Panc1 (cell line): ENCODE results near the gene RCBTB2.

ENCODE experiments used
- SIN3A ChIP-seq: IDR thresholded peaks from 2 replicates; pipeline ENCODE4 v1.6.1; 2012; ENCODE audit warnings: low read depth, mild to moderate bottlenecking, low read length, moderate library complexity, borderline replicate concordance; ENCODE audit not compliant: insufficient read depth
- TF ChIP-seq, protein P1 (sequence below): fragments of 450-650 bp; IDR thresholded peaks from 2 replicates; pipeline ENCODE4 v1.5.1; 2017; ENCODE audit warnings: mild to moderate bottlenecking
- TF ChIP-seq, protein P2 (sequence below), 2 experiments: IDR thresholded peaks; 2 replicates each; pipeline ENCODE4 v1.6.1; 2011 to 2012; ENCODE audit warnings: low read depth in 2 of 2, control low read depth in 1 of 2, low read length in 1 of 2, mild to moderate bottlenecking in 1 of 2, moderate library complexity in 1 of 2; ENCODE audit not compliant: insufficient read depth in 1 of 2

DNA sequence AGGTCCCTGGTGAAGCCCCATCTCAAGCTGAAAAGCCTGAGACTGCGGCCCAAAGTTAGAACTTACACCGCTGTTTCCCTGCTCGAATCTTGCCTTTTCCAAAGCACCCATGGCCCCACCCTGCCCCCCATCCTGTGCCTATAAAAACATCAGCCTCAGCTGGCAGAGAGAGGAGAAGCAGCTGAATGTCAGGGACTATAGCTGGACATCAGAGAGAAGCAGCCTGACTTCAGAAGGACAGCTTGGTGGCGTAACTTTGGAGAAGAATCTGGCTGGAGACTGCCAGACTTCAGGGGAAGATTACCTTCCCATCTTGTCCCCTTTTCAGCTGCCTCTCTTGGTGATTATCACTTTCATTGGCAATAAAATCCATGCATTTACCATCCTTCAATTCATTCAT, 9.3 kb upstream of the RCBTB2 start:
- TF ChIP-seq, protein P1, sequence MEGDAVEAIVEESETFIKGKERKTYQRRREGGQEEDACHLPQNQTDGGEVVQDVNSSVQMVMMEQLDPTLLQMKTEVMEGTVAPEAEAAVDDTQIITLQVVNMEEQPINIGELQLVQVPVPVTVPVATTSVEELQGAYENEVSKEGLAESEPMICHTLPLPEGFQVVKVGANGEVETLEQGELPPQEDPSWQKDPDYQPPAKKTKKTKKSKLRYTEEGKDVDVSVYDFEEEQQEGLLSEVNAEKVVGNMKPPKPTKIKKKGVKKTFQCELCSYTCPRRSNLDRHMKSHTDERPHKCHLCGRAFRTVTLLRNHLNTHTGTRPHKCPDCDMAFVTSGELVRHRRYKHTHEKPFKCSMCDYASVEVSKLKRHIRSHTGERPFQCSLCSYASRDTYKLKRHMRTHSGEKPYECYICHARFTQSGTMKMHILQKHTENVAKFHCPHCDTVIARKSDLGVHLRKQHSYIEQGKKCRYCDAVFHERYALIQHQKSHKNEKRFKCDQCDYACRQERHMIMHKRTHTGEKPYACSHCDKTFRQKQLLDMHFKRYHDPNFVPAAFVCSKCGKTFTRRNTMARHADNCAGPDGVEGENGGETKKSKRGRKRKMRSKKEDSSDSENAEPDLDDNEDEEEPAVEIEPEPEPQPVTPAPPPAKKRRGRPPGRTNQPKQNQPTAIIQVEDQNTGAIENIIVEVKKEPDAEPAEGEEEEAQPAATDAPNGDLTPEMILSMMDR = no peak
- TF ChIP-seq SIN3A = no peak
- TF ChIP-seq, protein P2, sequence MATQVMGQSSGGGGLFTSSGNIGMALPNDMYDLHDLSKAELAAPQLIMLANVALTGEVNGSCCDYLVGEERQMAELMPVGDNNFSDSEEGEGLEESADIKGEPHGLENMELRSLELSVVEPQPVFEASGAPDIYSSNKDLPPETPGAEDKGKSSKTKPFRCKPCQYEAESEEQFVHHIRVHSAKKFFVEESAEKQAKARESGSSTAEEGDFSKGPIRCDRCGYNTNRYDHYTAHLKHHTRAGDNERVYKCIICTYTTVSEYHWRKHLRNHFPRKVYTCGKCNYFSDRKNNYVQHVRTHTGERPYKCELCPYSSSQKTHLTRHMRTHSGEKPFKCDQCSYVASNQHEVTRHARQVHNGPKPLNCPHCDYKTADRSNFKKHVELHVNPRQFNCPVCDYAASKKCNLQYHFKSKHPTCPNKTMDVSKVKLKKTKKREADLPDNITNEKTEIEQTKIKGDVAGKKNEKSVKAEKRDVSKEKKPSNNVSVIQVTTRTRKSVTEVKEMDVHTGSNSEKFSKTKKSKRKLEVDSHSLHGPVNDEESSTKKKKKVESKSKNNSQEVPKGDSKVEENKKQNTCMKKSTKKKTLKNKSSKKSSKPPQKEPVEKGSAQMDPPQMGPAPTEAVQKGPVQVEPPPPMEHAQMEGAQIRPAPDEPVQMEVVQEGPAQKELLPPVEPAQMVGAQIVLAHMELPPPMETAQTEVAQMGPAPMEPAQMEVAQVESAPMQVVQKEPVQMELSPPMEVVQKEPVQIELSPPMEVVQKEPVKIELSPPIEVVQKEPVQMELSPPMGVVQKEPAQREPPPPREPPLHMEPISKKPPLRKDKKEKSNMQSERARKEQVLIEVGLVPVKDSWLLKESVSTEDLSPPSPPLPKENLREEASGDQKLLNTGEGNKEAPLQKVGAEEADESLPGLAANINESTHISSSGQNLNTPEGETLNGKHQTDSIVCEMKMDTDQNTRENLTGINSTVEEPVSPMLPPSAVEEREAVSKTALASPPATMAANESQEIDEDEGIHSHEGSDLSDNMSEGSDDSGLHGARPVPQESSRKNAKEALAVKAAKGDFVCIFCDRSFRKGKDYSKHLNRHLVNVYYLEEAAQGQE (IDR thresholded peaks at IDR 0.05; ENCODE audit: insufficient read depth in 1 of 2, low read depth in 2 of 2, low read length in 1 of 2) = no peak
